Stimulated activated CD8-positive, alpha-beta memory T cell treated with anti-CD3 and anti-CD28 coated beads, Interleukin-12 subunit alpha, Interleukin-12 subunit beta, amount 100 ng/mL, for 4 hours (primary cell): Measurements from ENCODE around the gene MED31.
"Not testable (repeated sequence)": the region's sequence is repeated elsewhere in the genome, so short reads cannot be mapped to it uniquely, and the experiment has no call there.

ENCODE experiments used
- DNase-seq: peaks from one replicate; pipeline ENCODE4 v3.0.0-alpha.2; 2020; ENCODE audit warnings: low read depth

The MED31 gene

GRCh38 chr17:6677158-6677831, 25.9 kb upstream of the MED31 start:
- no peak for DNase-seq

GRCh38 chr17:6676802-6677157, 25.4 kb upstream of the MED31 start:
- no peak for DNase-seq

- DNase-seq = no peak
Measured at GRCh38 chr17:6675201-6675825, 23.9 kb upstream of the MED31 start.

- no peak for DNase-seq
Measured at GRCh38 chr17:6674586-6674985, 23.2 kb upstream of the MED31 start.

GRCh38 chr17:6671431-6671830, 20.0 kb upstream of the MED31 start:
- DNase-seq = no peak

GRCh38 chr17:6670999-6671398, 19.6 kb upstream of the MED31 start:
- DNase-seq = no peak

GRCh38 chr17:6670571-6670970, 19.2 kb upstream of the MED31 start:
- no peak for DNase-seq

- no peak for DNase-seq
Measured at GRCh38 chr17:6669479-6670212, 18.2 kb upstream of the MED31 start.

- no peak for DNase-seq
Measured at GRCh38 chr17:6668727-6669425, 17.5 kb upstream of the MED31 start.

- no peak for DNase-seq
Measured at GRCh38 chr17:6668219-6668618, 16.8 kb upstream of the MED31 start.

- no peak for DNase-seq
Measured at GRCh38 chr17:6667516-6667915, 16.1 kb upstream of the MED31 start.

GRCh38 chr17:6666557-6666956, 15.2 kb upstream of the MED31 start:
- DNase-seq = no peak

- no peak for DNase-seq
Measured at GRCh38 chr17:6666077-6666521, 14.7 kb upstream of the MED31 start.

- not testable (repeated sequence) for DNase-seq
Measured at GRCh38 chr17:6663200-6663599, 11.8 kb upstream of the MED31 start.

GRCh38 chr17:6661464-6661848, 10.1 kb upstream of the MED31 start:
- DNase-seq = no peak

- no peak for DNase-seq
Measured at GRCh38 chr17:6660805-6661463, 9.5 kb upstream of the MED31 start.

- DNase-seq = no peak
Measured at GRCh38 chr17:6660101-6660500, 8.7 kb upstream of the MED31 start.

- not testable (repeated sequence) for DNase-seq
Measured at GRCh38 chr17:6658411-6658810, 7.0 kb upstream of the MED31 start.

- no peak for DNase-seq
Measured at GRCh38 chr17:6657633-6658287, 6.4 kb upstream of the MED31 start.

- DNase-seq = not testable (repeated sequence)
Measured at GRCh38 chr17:6656797-6657632, 5.6 kb upstream of the MED31 start.
